Lower lobe of right lung (tissue), 2 donors: ENCODE data around the gene MYOM3. TPM values are rescaled to one million over a fixed set of nuclear protein-coding genes. Genes with fewer than 3 reads are reported as not detected.
A peak's percentile ranks its signal among the peaks of the same experiment; 100 is the strongest.

Experiments used
- ATAC-seq, 2 donors: fragments of 200-7000 bp; cut with Tn5 transposase; one replicate each; pipeline ENCODE4 v1.9.1; 2020 to 2022; ENCODE audit warnings: mild to moderate bottlenecking in 2 of 2, moderate library complexity in 2 of 2
- DNase-seq: peaks from one replicate; pipeline ENCODE4 v3.0.0-alpha.2; 2020
- H3K27ac ChIP-seq: fragments of 200-600 bp; one replicate; pipeline ENCODE4 v1.8.0; 2022
- H3K27me3 ChIP-seq: fragments of 200-600 bp; one replicate; pipeline ENCODE4 v1.8.0; 2022; ENCODE audit warnings: low read depth
- H3K36me3 ChIP-seq: fragments of 200-600 bp; one replicate; pipeline ENCODE4 v1.8.0; 2022; ENCODE audit warnings: mild to moderate bottlenecking
- H3K4me1 ChIP-seq: fragments of 200-600 bp; one replicate; pipeline ENCODE4 v1.8.0; 2022
- H3K4me3 ChIP-seq: fragments of 200-600 bp; one replicate; pipeline ENCODE4 v1.8.0; 2022; ENCODE audit warnings: mild to moderate bottlenecking
- H3K9me3 ChIP-seq: fragments of 200-600 bp; one replicate; pipeline ENCODE4 v1.8.0; 2022
- CTCF ChIP-seq: fragments of 200-600 bp; IDR thresholded peaks from one replicate; pipeline ENCODE4 v1.8.0; 2022; ENCODE audit warnings: antibody characterized with exemption, mild to moderate bottlenecking
- intact Hi-C: fragments of 100-400 bp; cut with DNase I; formaldehyde crosslinking; loops from one replicate; pipeline ENCODE4 v1.11.0; 2022
- total RNA-seq: library from RNA; stranded (reverse); fragmentation: NEBNext Ultra II Directional; extraction: Animal tissue kit (Norgen Biotek cat#: 25700); gene quantifications from one replicate; pipeline ENCODE4 v1.2.1, GENCODE V29; 2021
- donor health status: DM: no; HTN: yes; CAD: no; lungs with severe emphysema.

Gene MYOM3
- total RNA-seq, 1 donor from 2014 or later: 0.15 TPM

DNA sequence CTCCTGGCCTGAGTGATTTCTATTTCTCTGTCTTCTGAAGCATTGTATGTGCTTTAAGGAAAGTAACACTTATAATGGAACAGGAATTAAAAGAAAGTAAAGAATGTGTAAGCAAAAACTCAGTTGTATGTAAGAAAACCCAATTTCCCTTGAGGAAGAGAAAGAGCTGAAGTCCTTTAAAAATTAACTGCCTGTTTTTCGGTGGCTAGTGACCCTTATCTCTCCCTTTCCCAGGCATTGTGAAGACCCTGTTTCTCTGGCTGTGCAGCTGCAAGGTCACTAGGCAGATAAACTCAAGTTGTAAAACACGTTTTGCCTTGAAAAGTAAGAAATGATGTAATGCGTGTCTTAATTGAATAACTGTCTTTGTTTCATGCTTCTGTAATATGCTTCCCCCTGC is 8.5 kb downstream of the MYOM3 start:
- Histone ChIP-seq H3K27ac (no peak overlapping the region), H3K4me1 (no peaks in the 10 kb centered on the region), H3K27me3 (no peaks in the 10 kb centered on the region), H3K9me3 (no peaks in the 10 kb centered on the region), H3K36me3 (no peaks in the 10 kb centered on the region), H3K4me3 (no peak overlapping the region)
- no peak for ATAC-seq
- DNase-seq: no peak
- intact Hi-C loops: no loop called here
- no peak for TF ChIP-seq CTCF

DNA sequence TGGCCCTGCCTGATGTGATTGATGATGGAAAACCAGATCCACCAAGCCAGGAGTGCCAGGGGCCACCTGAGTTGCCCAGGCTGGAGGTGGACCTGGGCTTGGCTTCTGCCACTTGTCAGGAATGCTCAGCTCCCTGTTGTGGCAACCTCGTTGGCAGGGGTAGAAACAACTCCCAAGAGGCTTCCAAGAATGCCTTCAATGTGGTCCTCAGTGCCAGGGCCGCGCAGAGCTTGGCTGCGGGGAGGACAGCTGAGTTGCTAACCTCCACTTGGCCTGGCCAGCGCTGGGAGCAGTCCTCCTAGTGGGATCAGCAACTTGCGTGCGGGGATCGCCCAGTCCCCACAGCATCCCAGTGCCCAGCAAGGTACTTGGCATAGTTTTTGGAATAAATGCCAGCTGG is 9.0 kb downstream of the MYOM3 start:
- TF ChIP-seq CTCF: no peak
- intact Hi-C loops: no loop called here
- peak; percentile 81 to 86 for ATAC-seq
- Histone ChIP-seq H3K4me3 (no peak overlapping the region), H3K27me3 (no peaks in the 10 kb centered on the region), H3K9me3 (no peaks in the 10 kb centered on the region), H3K36me3 (no peaks in the 10 kb centered on the region), H3K4me1 (no peaks in the 10 kb centered on the region), H3K27ac (no peak overlapping the region)
- DNase-seq: peak; percentile 59

- intact Hi-C loops: no loop called here
- H3K4me1 ChIP-seq: no peaks in the 10 kb centered on the region
- TF ChIP-seq CTCF: no peak
- no peaks in the 10 kb centered on the region for H3K36me3 ChIP-seq
- no peaks in the 10 kb centered on the region for H3K9me3 ChIP-seq
- ATAC-seq (peak; percentile 51 to 54), DNase-seq (peak; percentile 39)
- H3K27ac ChIP-seq: no peak overlapping the region
- H3K4me3 ChIP-seq: no peak overlapping the region
- no peaks in the 10 kb centered on the region for H3K27me3 ChIP-seq
These were observed 9.9 kb downstream of the MYOM3 start for GRCh38 chr1:24101796-24102586.

- no peaks in the 10 kb centered on the region for H3K9me3 ChIP-seq
- peak; percentile 24 for DNase-seq
- no peak overlapping the region for H3K4me3 ChIP-seq
- ATAC-seq: no peak
- H3K4me1 ChIP-seq: no peaks in the 10 kb centered on the region
- H3K27me3 ChIP-seq: no peaks in the 10 kb centered on the region
- no peaks in the 10 kb centered on the region for H3K36me3 ChIP-seq
- H3K27ac ChIP-seq: no peak overlapping the region
- intact Hi-C loops: no loop called here
- TF ChIP-seq CTCF: no peak
These were observed 10.8 kb downstream of the MYOM3 start for GRCh38 chr1:24100945-24101737.

GRCh38 chr1:24098943-24099638 is 12.8 kb downstream of the MYOM3 start:
- DNase-seq (peak; percentile 14), ATAC-seq (no peak)
- Histone ChIP-seq H3K27ac (no peak overlapping the region), H3K9me3 (no peaks in the 10 kb centered on the region), H3K27me3 (no peaks in the 10 kb centered on the region), H3K36me3 (no peaks in the 10 kb centered on the region), H3K4me1 (no peaks in the 10 kb centered on the region), H3K4me3 (no peak overlapping the region)
- intact Hi-C loops: no loop called here
- no peak for TF ChIP-seq CTCF
